Measurements from ENCODE around the gene SNAI1.
"Not testable (repeated sequence)": the region's sequence is repeated elsewhere in the genome, so short reads cannot be mapped to it uniquely, and the experiment has no call there.

The SNAI1 gene

GRCh38 chr20:49964964-49965780 lies 17.6 kb upstream of the SNAI1 start:
- no peak for DNase-seq (ENCODE audit: low read depth)

DNA sequence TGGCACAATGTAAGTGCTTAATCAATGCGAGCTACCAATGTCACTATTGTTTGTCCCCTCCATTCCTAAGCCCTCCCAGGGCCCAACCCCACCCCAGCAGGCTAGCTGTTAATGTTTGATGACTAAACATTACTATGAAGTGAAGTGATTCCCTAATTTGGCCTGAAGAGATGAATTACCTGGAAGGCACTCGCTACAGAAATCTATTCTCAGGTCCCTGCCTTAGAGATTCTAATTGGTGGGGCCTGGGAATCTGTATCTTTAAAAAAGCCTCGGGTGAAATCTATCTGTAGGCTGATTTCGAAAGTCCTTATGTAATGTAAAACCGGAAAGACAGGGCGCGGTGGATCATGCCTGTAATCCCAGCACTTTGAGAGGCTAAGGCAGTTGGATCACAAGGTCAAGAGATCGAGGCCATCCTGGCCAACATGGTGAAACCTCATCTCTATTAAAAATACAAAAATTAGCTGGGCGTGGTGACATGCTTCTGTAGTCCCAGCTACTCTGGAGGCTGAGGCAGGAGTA lies 16.9 kb upstream of the SNAI1 start:
- no peak for DNase-seq (ENCODE audit: low read depth)

DNA sequence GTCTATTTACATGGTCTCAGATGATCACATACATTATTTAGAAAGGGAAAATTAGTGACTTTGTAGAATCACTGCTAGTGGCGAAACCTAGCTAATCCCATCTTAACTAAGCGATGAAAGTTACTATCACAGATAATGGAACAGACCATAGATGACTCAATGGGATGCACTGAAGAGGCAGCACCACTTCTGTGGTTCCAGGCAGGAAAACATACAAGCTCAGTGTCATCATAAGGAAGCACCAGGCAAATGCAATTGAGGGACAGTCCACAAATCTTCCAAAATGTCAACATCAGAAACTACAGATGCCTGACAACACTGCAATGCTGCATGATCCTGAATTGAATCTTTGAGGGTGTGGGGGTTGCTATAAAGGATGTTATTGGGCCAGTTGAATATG lies 15.9 kb upstream of the SNAI1 start:
- peak; percentile 50 for DNase-seq (ENCODE audit: low read depth)

DNA sequence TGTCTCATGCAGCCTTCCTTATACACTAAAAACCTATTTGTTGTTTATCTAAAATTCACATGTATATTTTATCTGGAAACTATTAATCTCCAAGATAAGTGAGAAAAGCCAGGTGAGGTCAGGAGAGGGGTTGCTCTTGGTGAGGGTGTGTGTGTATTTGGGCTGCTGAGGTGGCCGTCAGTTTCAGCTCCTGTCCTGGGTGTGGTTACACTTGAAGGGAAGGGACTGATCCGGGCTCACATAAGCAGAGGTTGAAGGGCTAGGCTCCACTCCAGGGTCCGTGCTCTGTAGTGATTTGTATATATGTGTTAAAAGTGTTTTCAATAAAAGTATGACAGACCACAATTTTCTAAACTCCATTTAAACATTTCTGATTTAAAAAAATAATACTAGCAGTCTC lies 13.5 kb upstream of the SNAI1 start:
- DNase-seq (ENCODE audit: low read depth) = no peak

- no peak for DNase-seq (ENCODE audit: low read depth)
Observed at GRCh38 chr20:49969946-49970345, 12.8 kb upstream of the SNAI1 start.

DNA sequence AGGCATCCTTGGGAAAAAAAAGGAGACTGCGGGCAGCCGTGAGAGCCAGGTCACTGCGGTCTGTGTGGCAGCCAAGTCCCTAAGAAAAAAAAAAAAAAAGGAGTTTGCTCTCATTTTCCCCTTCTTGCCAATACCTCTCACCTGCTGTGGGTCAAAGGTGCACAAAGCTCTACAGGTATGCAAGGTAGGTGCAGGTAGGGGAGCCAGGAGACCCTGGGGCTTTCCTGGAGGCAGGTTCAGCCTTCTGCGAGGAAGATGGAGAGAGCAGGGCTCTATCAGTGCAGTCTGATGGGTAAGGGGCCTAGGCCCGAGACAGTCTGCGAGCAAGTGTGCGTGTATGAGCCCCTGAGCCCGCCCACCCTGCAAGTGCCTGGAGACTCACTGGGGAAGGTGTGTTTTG lies 12.3 kb upstream of the SNAI1 start:
- no peak for DNase-seq (ENCODE audit: low read depth)

GRCh38 chr20:49973981-49974380 lies 8.8 kb upstream of the SNAI1 start:
- no peak for DNase-seq (ENCODE audit: low read depth)

DNA sequence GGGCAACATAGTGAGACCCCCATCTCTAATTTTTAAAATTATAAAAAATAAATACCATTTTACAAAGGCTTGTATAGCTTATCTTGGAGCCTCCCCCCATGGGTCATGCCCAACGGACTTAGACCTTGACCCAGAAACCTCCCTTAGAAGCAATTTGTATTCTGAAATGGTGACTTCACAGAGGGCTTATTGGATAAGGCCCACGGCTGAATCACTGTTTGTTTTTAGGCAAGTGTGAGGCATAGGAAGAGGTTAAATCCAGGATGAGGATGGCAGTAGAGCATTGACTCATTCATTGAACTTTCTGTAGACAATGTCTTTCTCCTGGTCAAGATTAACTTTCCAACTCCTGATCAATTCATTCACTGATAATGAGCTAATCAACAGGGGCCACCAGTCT lies 6.2 kb upstream of the SNAI1 start:
- no peak for DNase-seq (ENCODE audit: low read depth)

- not testable (repeated sequence) for DNase-seq (ENCODE audit: low read depth)
Observed at GRCh38 chr20:49977740-49978139, 5.0 kb upstream of the SNAI1 start.

- no peak for DNase-seq (ENCODE audit: low read depth)
Observed at GRCh38 chr20:49978685-49979029, 4.1 kb upstream of the SNAI1 start.

- no peak for DNase-seq (ENCODE audit: low read depth)
Observed at GRCh38 chr20:49979030-49979832, 3.5 kb upstream of the SNAI1 start.

- no peak for DNase-seq (ENCODE audit: low read depth)
Observed at GRCh38 chr20:49980140-49981008, 2.4 kb upstream of the SNAI1 start.

- DNase-seq (ENCODE audit: low read depth) = no peak
Observed at GRCh38 chr20:49981218-49982071, 1.3 kb upstream of the SNAI1 start.

DNA sequence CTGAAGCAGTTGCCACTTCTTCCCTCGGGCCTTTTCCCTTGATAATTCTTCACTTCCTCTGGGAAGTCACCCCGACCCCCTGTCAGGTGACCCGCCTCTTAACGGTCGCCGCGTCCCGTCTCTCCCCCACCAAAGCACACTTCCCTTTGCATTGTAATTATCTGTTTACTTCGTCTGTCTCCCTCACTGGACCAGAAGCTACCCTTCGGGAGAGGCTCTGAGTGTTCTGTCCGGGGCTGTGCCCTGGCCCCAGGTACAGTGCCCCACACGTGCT lies 771 bp upstream of the SNAI1 start:
- DNase-seq (ENCODE audit: low read depth) = no peak

DNA sequence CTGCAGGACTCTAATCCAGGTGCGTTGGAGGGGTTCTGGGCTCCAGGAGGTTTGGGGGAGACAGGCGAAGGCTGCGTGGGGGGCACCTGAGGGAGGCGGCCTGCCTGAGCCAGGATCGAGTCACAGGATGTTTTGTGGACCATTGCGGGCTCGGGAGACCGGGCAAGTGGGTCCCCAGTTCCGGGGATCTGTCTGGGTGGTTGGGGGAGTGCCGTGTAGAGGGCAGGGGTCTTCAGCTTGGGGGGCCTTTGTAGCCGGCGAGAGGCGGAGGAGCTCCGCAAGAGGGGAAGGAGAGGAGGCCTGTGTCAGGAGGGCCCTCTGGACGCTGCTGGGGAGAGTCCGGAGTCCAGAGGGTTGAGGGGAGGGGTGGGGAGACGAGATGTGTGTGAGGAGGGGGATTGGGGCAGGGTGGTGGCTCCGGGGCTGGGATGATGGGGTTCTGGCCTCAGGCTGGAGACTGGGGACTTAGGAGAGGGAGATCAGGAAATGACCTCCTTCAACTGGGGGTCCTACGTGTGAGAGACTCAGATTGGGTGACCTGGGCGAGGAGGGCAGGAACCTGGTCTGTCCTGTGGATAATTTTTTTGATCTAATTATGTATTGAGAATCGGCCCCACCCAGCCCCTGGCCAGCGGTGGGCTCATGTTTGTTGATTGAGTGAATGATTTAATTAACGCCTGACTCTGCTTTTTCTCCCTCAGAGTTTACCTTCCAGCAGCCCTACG lies 505 bp downstream of the SNAI1 start:
- DNase-seq (ENCODE audit: low read depth) = no peak

GRCh38 chr20:49983848-49984408 lies 1.1 kb downstream of the SNAI1 start:
- no peak for DNase-seq (ENCODE audit: low read depth)

GRCh38 chr20:49984426-49985153 lies 1.8 kb downstream of the SNAI1 start:
- no peak for DNase-seq (ENCODE audit: low read depth)

- DNase-seq (ENCODE audit: low read depth) = no peak
Observed at GRCh38 chr20:49985157-49985556, 2.4 kb downstream of the SNAI1 start.

DNA sequence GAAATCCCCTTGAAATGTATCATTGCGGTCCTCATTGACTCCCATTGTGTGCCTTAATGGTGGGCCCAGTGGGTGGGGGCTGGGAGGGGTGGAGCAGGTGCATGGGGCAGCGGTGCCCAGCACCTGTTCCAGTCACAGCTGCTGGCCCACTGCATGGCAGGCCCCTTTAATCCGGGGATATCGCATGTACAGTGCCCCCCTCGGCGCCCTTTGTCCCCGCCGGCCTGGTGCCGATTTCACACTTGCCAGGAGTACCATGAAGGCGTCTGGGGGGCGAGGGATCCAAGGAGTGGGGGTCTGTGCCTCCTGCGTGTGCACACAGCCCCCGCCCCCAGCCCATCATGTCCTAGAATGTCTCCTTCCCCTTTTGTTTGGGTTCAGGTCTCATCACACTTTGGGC lies 2.8 kb downstream of the SNAI1 start:
- no peak for DNase-seq (ENCODE audit: low read depth)

- no peak for DNase-seq (ENCODE audit: low read depth)
Observed at GRCh38 chr20:49986049-49986448, 3.3 kb downstream of the SNAI1 start.

Measured in amniotic epithelial cell (primary cell).